ENCODE results near the gene RIMS3.

Gene RIMS3

GRCh38 chr1:40691538-40692428 lies 26.3 kb upstream of the RIMS3 start, which contains the start of gene NFYC:
Gene NFYC (plus strand): TSS chr1:40691704. CDS start chr1:40738844, 47,140 bp downstream.
- peak; percentile 99 for DNase-seq

GRCh38 chr1:40690771-40691537 lies 25.5 kb upstream of the RIMS3 start:
- DNase-seq, result no peak

- no peak for DNase-seq
Observed at GRCh38 chr1:40689737-40690136, 24.3 kb upstream of the RIMS3 start.

- no peak for DNase-seq
Observed at GRCh38 chr1:40687661-40688060, 22.2 kb upstream of the RIMS3 start.

- DNase-seq, result no peak
Observed at GRCh38 chr1:40687059-40687458, 21.6 kb upstream of the RIMS3 start.

GRCh38 chr1:40684669-40685068 lies 19.2 kb upstream of the RIMS3 start:
- no peak for DNase-seq

- no peak for DNase-seq
Observed at GRCh38 chr1:40679165-40679953, 13.9 kb upstream of the RIMS3 start.

- no peak for DNase-seq
Observed at GRCh38 chr1:40676501-40676900, 11.0 kb upstream of the RIMS3 start.

GRCh38 chr1:40673452-40673851 lies 8.0 kb upstream of the RIMS3 start:
- DNase-seq, result no peak

- peak; percentile 86 for DNase-seq
Observed at GRCh38 chr1:40668769-40669525, 3.5 kb upstream of the RIMS3 start.

- DNase-seq, result no peak
Observed at GRCh38 chr1:40664791-40665190, 691 bp downstream of the RIMS3 start.

- no peak for DNase-seq
Observed at GRCh38 chr1:40664167-40664537, 1.3 kb downstream of the RIMS3 start.

- DNase-seq, result peak; percentile 11
Observed at GRCh38 chr1:40663324-40664166, 1.9 kb downstream of the RIMS3 start.

GRCh38 chr1:40662864-40663263 lies 2.6 kb downstream of the RIMS3 start:
- DNase-seq, result no peak

- DNase-seq, result no peak
Observed at GRCh38 chr1:40662151-40662550, 3.3 kb downstream of the RIMS3 start.

- DNase-seq, result no peak
Observed at GRCh38 chr1:40661678-40662077, 3.8 kb downstream of the RIMS3 start.

GRCh38 chr1:40659649-40659947 lies 5.9 kb downstream of the RIMS3 start:
- DNase-seq, result no peak

- no peak for DNase-seq
Observed at GRCh38 chr1:40658751-40659648, 6.5 kb downstream of the RIMS3 start.

GRCh38 chr1:40657046-40657445 lies 8.4 kb downstream of the RIMS3 start:
- DNase-seq, result no peak

- peak; percentile 12 for DNase-seq
Observed at GRCh38 chr1:40653851-40654537, 11.5 kb downstream of the RIMS3 start.

All from NCI-H345 (cell line).